GM23338 (cell line): Measurements from ENCODE around the gene TMEM145. TPM values are rescaled to one million over a fixed set of nuclear protein-coding genes. Genes with fewer than 3 reads are reported as not detected.

ENCODE experiments used
- ATAC-seq: fragments of 200-7000 bp; cut with Tn5 transposase; 3 replicates; pipeline ENCODE4 v1.9.1; 2020
- DNase-seq: peaks from one replicate; pipeline ENCODE4 v3.0.0-alpha.2; 2015; ENCODE audit warnings: low spot score
- H2AFZ ChIP-seq: fragments of 200-600 bp; sonication (generic); 2 replicates; pipeline ENCODE4 v1.8.0; 2016; ENCODE audit warnings: antibody characterized with exemption, mild to moderate bottlenecking, moderate library complexity
- H3F3A ChIP-seq: fragments of 200-600 bp; sonication (generic); replicated peaks from 2 replicates; pipeline ENCODE4 v1.8.0; 2017; ENCODE audit warnings: antibody characterized with exemption, mixed run types, low read depth
- H3K27ac ChIP-seq: fragments of 200-600 bp; sonication (generic); 2 replicates; pipeline ENCODE4 v1.6.1; 2016; ENCODE audit warnings: low read depth
- H3K27me3 ChIP-seq: fragments of 200-600 bp; sonication (generic); 2 replicates; pipeline ENCODE4 v1.8.0; 2016; ENCODE audit warnings: mild to moderate bottlenecking, mixed run types, moderate library complexity; ENCODE audit not compliant: insufficient read depth
- H3K36me3 ChIP-seq: fragments of 200-600 bp; sonication (generic); 2 replicates; pipeline ENCODE4 v1.8.0; 2016; ENCODE audit warnings: mild to moderate bottlenecking; ENCODE audit not compliant: insufficient read depth
- H3K4me1 ChIP-seq: fragments of 200-600 bp; sonication (generic); 2 replicates; pipeline ENCODE4 v1.8.0; 2016; ENCODE audit warnings: mild to moderate bottlenecking, moderate library complexity; ENCODE audit not compliant: insufficient read depth
- H3K4me2 ChIP-seq: fragments of 200-600 bp; sonication (generic); 2 replicates; pipeline ENCODE4 v1.7.1; 2017; ENCODE audit warnings: mixed run types
- H3K4me3 ChIP-seq: fragments of 200-600 bp; sonication (generic); 2 replicates; pipeline ENCODE4 v1.6.1; 2016; ENCODE audit warnings: mixed run types
- H3K79me2 ChIP-seq: fragments of 200-600 bp; sonication (generic); replicated peaks from 2 replicates; pipeline ENCODE4 v1.8.0; 2017; ENCODE audit warnings: mild to moderate bottlenecking; ENCODE audit not compliant: insufficient read depth
- H3K9me2 ChIP-seq: fragments of 200-600 bp; sonication (generic); 2 replicates; pipeline ENCODE4 v1.8.0; 2017; ENCODE audit not compliant: insufficient read depth
- H4K20me1 ChIP-seq: fragments of 200-600 bp; sonication (generic); replicated peaks from 2 replicates; pipeline ENCODE4 v1.8.0; 2017; ENCODE audit warnings: mild to moderate bottlenecking; ENCODE audit not compliant: insufficient read depth
- H3K27ac Mint-ChIP-seq: 2 replicates; pipeline ENCODE4 v1.8.0; 2020; ENCODE audit warnings: inconsistent platforms, mild to moderate bottlenecking, moderate library complexity, mixed read lengths
- H3K27me3 Mint-ChIP-seq: 3 replicates; pipeline ENCODE4 v1.8.0; 2022; ENCODE audit warnings: low read depth, mild to moderate bottlenecking, moderate library complexity, mixed read lengths, inconsistent platforms; ENCODE audit not compliant: insufficient read depth, poor library complexity
- H3K36me3 Mint-ChIP-seq: 3 replicates; pipeline ENCODE4 v1.8.0; 2021; ENCODE audit warnings: low read depth, mild to moderate bottlenecking, inconsistent platforms, moderate library complexity, mixed read lengths
- H3K4me1 Mint-ChIP-seq: 3 replicates; pipeline ENCODE4 v1.8.0; 2020; ENCODE audit warnings: mild to moderate bottlenecking, inconsistent platforms, mixed read lengths
- H3K4me3 Mint-ChIP-seq: 3 replicates; pipeline ENCODE4 v1.8.0; 2021; ENCODE audit warnings: moderate library complexity, mild to moderate bottlenecking, inconsistent platforms, mixed read lengths
- H3K9me3 Mint-ChIP-seq: 3 replicates; pipeline ENCODE4 v1.8.0; 2020; ENCODE audit warnings: moderate library complexity, mild to moderate bottlenecking, inconsistent platforms, mixed read lengths
- EZH2 ChIP-seq: fragments of 200-600 bp; sonication (generic); IDR thresholded peaks from one replicate; pipeline ENCODE4 v1.8.0; 2017; ENCODE audit warnings: antibody characterized with exemption, mild to moderate bottlenecking, low read depth; ENCODE audit not compliant: unreplicated experiment
- JUNB ChIP-seq: IDR thresholded peaks from one replicate; pipeline ENCODE4 v1.6.1; 2016; ENCODE audit warnings: antibody characterized with exemption; ENCODE audit not compliant: unreplicated experiment
- POLR2AphosphoS5 ChIP-seq: IDR thresholded peaks from 2 replicates; pipeline ENCODE4 v1.6.1; 2016; ENCODE audit warnings: antibody characterized with exemption, low read depth
- REST ChIP-seq: IDR thresholded peaks from one replicate; pipeline ENCODE4 v1.6.1; 2018; ENCODE audit warnings: antibody characterized with exemption; ENCODE audit not compliant: unreplicated experiment
- ZNF462 ChIP-seq: fragments of 250-450 bp; sonication (Bioruptor Pico); IDR thresholded peaks from 2 replicates; pipeline ENCODE4 v1.5.0; 2020; ENCODE audit warnings: mild to moderate bottlenecking, moderate library complexity
- polyA plus RNA-seq: library from polyadenylated mRNA; unstranded; fragments of >200 nt; fragmentation: Nextera tagmentation; extraction: Ambion mirVana; gene quantifications from 2 replicates; pipeline ENCODE4 v1.2.1, GENCODE V29; 2016
- total RNA-seq: library from RNA; depleted of rRNA; stranded (reverse); fragments of >200 nt; shearing (Covaris generic); gene quantifications from 2 replicates; pipeline ENCODE4 v1.2.3, GENCODE V29; 2014

The TMEM145 gene
- total and polyA plus RNA-seq, 2 experiments from 2014 or later = 1.9 to 5.4 TPM

- no peak for TF ChIP-seq ZNF462 (CRISPR knock-in tag)
Measured at GRCh38 chr19:42350417-42350816, 37.3 kb downstream of the TMEM145 start (continued).

GRCh38 chr19:42351079-42351735 is 38.1 kb downstream of the TMEM145 start:
- no peak overlapping the region for H2AFZ ChIP-seq
- no peaks in the 10 kb centered on the region for H4K20me1 ChIP-seq
- peaks cover 15% of the 10 kb centered on the region; the same call in 2 of the 3 replicates for H3K36me3 Mint-ChIP-seq
- H3K79me2 ChIP-seq = no peaks in the 10 kb centered on the region
- H3K9me3 Mint-ChIP-seq = peaks cover 3% of the 10 kb centered on the region; the same call in 1 of the 3 replicates
- H3K4me1 ChIP-seq = no peaks in the 10 kb centered on the region
- H3K4me3 ChIP-seq = no peak overlapping the region
- no peaks in the 10 kb centered on the region for H3K36me3 ChIP-seq
- DNase-seq (no peak), ATAC-seq (no peak)
- H3K4me1 Mint-ChIP-seq = peaks cover 3% of the 10 kb centered on the region; the same call in 1 of the 3 replicates
- peaks cover 3% of the 10 kb centered on the region for H3K27me3 Mint-ChIP-seq
- no peak overlapping the region for H3K4me3 Mint-ChIP-seq
- no peaks in the 10 kb centered on the region for H3K9me2 ChIP-seq
- H3K27me3 ChIP-seq = no peaks in the 10 kb centered on the region
- H3K27ac ChIP-seq = no peak overlapping the region
- H3K27ac Mint-ChIP-seq = no peak overlapping the region
- no peak overlapping the region for H3K4me2 ChIP-seq
- no peaks in the 10 kb centered on the region for H3F3A ChIP-seq
- TF ChIP-seq ZNF462 (CRISPR knock-in tag) (no peak), JUNB (no peak), EZH2 (no peak), POLR2AphosphoS5 (no peak), REST (no peak)
